ENCODE measurements around the gene UNKL. TPM values are rescaled to one million over a fixed set of nuclear protein-coding genes. Genes with fewer than 3 reads are reported as not detected.
A peak's percentile ranks its signal among the peaks of the same experiment; 100 is the strongest.
"Not testable (repeated sequence)": the region's sequence is repeated elsewhere in the genome, so short reads cannot be mapped to it uniquely, and the experiment has no call there.

UNKL gene
- polyA plus RNA-seq, 10 donors: 4.4 to 13.3 (median 7.1) TPM

- DNase-seq: no peak
Observed at GRCh38 chr16:1338855-1339675, 75.4 kb downstream of the UNKL start.

DNA sequence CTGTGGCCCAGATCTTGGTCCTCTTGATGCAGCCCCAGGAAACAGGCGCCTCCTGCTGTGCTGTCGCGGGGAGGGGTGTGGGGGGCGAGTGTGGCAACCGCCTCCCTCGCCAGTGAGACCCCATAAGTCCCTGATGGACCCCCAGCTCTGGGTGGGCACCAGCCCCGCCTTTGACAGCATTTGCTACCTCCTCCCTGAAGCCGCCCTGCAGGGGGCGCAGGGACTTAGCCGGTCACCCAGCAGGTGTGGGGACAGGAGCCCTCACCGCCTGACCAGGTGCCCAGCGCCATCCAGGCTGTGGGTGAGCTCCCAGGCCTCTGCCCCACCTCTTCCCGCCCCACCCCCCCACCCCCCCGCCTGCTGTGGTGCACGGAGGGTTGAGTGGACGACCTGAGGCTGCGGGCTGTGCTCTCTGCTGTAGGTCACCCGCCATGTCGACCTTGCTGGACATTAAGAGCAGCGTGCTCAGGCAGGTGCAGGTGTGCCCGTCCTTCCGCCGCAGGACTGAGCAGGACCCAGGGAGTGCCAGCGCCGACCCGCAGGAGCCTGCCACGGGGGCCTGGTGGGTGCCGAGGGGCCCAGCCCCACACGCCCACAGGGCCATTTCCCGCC is 76.3 kb downstream of the UNKL start:
- DNase-seq: no peak

- no peak for DNase-seq
Observed at GRCh38 chr16:1337486-1337885, 77.0 kb downstream of the UNKL start.

DNA sequence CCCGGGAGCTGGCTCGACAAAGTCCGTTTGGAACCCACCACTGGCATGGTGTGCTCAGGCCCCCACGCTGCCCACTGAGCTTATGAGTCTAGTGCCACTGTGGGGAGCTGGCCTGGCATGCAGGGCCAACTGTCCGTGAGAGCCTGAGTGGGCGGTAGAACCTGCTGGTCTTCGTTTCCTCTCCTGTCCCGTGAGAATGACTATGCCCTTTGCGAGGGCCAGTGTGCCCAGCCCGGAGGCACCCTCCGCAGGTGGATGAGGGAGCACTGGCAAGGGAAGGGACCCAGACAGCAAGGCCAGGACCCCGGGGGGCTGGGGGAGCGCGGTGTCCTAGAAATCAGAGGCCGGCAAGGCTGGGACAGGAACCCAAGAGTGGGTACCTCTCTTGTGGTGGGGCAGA is 77.9 kb downstream of the UNKL start:
- DNase-seq: no peak

- no peak for DNase-seq
Observed at GRCh38 chr16:1335996-1336395, 78.5 kb downstream of the UNKL start.

DNA sequence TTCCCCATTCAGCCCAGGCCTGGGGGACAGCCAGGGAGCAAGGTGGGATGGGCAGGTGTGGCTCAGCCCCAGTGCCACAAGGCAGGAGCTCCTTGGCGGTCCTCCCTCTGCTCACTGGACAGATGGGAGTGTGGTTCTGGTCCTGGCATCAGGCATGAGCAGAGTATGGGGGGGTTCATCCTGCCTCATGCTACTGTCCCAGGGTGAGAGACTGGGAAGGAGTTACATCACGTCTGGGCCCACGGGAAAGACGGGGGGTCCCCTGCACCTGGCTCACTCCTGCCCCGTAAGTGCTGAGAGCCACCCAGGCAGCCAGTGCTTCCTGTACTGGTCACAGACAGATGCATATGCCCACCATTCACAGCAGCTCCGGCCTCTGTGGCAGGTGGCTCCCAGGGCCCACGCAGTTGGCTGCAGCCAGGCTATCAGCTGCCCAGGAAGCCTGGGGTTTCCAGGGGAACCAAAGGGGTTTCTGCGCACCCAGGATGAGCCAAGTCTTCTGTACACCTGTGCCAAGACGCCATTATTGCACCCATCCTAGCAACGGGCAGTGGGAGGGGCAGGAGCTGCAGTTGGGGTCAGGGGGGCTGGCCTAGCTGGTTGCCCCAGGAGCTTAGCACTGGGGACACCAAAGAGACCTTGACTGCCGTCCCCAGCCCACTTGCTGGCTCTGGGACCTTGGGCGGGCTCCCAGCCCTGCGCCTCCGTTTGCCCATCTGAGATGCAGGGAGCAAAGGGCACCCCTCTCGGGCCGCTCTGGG is 79.1 kb downstream of the UNKL start:
- no peak for DNase-seq

- DNase-seq: no peak
Observed at GRCh38 chr16:1334739-1335138, 79.8 kb downstream of the UNKL start.

DNA sequence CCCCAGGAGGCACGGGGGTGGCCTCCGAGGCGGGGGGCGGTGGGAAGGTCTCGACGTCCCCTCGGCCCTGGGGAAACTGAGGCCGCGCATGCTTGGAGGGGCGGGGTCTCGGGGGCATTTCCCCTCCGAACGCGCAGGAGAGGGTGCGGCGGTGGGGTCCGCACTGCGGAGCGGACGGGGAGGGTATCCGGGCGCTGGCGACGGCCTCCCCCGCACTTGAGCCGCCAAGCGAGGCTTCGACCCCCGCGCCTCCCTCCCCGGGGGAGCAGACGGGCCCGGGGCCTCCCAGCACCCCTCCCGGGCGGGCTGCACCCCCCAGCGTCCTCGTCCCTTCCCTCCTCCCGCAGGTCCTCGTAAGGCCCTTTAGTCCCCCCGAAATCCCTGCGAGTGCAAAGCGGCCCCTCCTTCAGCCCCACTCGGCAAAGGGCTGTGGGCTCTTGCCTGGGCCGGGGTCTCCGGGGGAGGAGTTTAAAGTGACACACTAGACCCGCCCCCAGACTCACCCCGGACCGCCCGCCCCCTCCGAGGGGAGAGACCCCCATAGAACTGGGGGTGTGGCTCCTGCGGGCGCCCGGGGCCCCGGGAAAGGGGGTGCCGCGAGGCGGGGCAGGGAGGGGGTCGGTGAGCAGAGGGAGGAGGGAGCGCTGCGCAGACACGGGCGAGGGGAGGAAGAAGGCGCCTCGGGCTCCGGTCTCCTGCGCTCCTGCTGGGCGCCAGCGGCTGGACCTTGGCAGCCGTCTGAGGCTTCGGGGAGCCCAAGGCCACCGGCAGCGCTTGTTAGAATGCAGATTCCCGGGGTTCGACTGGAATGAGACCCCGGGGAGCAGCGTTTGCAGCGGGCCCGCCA is 80.4 kb downstream of the UNKL start:
- no peak for DNase-seq

GRCh38 chr16:1333149-1333812 is 81.2 kb downstream of the UNKL start, which contains the start of gene BAIAP3:
BAIAP3 (plus strand) TSS chr16:1333645; CDS start chr16:1338550, 4,905 bp downstream.
- DNase-seq: no peak

- DNase-seq: no peak
Observed at GRCh38 chr16:1332618-1333148, 81.8 kb downstream of the UNKL start.

- DNase-seq: peak in 2 of 3 donors; percentile 32 to 66
Observed at GRCh38 chr16:1331712-1332617, 82.5 kb downstream of the UNKL start.

DNA sequence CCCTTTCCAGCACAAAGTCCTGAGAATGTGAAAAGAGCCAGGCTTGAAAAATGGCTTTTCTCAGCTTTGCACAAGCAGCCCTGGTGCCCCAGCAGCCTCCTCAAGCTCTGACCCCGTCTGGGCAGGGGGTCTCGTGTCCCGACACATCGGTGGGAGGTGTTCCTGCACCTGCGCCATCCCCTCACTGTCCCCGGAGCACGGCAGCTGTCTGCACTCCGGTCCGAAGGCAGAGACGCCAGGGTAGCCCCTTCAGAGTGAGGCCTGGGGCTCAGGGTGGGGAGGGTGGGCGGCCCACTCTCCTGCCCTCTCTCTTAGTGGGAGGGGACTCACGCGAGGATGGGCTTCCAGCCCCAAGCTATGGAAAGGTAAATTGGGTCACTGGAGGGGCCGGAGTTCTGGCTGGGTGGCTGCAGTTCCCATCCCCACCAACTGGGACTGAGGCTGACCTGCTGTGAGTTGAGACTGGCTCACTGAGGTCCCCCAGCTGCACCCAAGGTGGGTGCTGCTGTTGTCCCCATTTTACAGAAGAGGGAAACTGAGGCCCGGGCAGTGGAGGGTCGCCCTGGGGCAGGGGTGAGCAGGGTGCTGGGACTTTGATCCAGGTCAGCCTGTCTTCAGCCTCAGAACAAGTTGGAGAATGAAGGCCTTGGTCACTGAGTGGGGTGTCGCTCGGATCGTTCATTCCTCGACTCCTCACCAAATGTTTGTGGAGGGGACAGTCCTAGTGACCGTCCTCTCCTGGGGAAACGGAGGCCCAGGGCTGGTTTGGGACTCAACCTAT is 83.4 kb downstream of the UNKL start:
- DNase-seq: no peak

- DNase-seq: no peak
Observed at GRCh38 chr16:1330260-1330914, 84.1 kb downstream of the UNKL start.

DNA sequence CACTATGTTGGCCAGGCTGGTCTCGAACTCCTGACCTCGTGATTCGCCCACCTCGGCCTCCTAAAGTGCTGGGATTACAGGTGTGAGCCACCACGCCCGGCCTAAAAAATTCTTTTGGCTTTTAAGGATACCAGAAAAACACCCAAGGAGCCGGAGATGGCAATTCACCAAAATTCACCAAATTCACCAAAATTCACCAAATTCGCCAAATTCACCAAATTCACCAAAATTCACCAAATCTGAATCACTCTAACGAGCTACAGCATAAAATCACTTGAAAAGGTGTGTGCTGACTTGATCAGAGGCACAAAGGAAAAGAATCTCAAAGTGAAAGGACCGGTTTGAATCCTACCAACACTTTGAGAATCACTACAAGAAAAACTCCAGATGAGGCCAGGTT is 85.5 kb downstream of the UNKL start:
- not testable (repeated sequence) for DNase-seq

GRCh38 chr16:1328136-1328535 is 86.4 kb downstream of the UNKL start:
- not testable (repeated sequence) for DNase-seq

- DNase-seq: no peak
Observed at GRCh38 chr16:1327619-1327947, 86.9 kb downstream of the UNKL start.

DNA sequence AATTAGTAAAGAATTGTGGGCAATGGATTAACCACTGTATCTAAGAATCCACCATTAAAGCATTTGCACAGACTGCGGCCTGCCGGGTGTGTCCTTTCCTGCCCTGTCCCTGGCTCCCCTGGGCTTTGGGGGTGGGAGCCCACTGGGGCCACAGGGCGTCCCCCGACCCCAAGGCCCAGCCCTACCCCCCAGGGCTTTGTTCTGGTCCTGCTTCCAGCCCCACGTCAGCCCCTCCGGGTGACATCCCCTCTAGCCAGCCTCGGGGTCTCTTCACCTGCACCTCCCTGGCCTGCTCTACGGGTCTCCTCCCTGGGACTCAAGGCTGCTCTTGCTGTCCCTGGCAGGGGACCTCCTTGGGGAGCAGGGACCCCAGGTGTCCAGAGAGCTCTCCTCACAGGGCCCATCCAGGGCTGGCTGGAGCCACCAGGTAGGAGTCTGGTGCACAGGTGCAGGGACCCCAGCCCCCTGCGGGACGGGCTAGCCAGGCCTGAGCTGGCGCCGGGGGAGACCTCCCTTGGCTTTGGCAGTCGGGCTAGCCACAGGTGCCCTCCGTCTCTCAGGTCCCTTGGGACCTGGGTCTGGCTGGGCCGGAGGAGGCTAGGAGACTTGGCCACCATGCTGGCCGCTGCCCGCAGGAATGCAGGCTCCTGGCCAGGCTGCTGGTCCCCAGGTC is 87.4 kb downstream of the UNKL start:
- no peak for DNase-seq

DNA sequence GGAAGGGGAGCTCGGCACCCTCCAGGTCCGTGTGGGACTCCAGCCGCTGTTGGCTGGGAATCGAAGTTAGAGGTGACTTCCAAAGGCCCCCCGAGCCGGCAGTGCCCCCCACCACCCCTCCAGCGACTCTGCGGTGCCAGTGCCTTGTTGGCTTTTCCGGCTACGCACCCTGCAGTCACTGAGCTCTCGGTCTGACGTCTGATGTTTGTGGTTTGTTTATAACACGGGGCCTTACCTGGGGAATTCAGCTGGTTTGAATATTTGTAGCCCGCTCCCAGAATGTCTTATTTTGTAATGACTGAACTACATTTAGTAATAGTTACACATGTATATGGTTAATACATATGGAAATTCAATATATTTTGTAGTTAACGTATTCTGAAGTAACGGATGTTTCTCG is 88.1 kb downstream of the UNKL start:
- no peak for DNase-seq
